Measurements from ENCODE around the gene TSPAN3.

DNA sequence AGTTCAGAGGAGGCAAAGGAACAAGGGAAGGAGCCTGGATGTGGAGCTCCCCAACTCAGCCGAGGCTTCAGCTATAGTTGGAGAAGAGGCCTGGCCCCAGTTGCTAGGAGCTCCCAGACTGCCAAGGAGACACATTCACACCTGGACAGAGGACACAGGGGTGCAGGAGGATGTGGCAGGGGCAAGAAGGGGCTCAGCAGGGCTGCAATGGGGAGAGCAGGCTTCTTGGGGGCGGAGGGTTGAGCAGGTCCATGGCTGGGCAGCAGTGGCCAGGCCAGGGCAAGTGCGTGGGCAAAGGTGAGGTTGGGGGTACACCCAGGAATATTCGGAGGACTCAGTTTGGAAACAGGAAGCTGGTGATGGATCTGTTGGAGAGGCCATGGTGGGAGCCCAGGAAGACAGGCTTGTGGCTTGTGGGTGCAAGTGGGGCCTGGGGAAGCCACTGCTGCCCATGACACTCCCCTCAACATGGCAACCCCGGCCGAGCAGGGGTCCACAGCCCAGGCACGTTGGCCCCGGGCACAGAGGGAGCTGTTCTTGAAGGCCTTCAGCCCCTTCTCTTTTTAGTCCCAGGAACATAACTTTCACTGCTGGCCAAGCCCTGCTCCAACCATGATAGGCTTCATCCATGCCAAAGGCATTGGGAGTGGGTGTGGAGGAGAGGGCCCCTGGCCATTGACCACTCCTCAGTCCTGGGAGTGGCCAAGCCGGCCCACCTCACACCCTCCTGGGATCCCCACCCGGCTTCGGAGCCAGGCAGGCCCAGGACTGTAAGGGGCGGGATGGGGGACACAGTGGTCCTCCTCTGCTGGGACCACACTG, 33.3 kb downstream of the TSPAN3 start:
- TF ChIP-seq RAD21 (IDR thresholded peaks at IDR 0.05; ENCODE audit: low read depth) (no peak), TAF1 (IDR thresholded peaks at IDR 0.05; ENCODE audit: low read depth) (no peak)
- TF ChIP-seq, protein P1, sequence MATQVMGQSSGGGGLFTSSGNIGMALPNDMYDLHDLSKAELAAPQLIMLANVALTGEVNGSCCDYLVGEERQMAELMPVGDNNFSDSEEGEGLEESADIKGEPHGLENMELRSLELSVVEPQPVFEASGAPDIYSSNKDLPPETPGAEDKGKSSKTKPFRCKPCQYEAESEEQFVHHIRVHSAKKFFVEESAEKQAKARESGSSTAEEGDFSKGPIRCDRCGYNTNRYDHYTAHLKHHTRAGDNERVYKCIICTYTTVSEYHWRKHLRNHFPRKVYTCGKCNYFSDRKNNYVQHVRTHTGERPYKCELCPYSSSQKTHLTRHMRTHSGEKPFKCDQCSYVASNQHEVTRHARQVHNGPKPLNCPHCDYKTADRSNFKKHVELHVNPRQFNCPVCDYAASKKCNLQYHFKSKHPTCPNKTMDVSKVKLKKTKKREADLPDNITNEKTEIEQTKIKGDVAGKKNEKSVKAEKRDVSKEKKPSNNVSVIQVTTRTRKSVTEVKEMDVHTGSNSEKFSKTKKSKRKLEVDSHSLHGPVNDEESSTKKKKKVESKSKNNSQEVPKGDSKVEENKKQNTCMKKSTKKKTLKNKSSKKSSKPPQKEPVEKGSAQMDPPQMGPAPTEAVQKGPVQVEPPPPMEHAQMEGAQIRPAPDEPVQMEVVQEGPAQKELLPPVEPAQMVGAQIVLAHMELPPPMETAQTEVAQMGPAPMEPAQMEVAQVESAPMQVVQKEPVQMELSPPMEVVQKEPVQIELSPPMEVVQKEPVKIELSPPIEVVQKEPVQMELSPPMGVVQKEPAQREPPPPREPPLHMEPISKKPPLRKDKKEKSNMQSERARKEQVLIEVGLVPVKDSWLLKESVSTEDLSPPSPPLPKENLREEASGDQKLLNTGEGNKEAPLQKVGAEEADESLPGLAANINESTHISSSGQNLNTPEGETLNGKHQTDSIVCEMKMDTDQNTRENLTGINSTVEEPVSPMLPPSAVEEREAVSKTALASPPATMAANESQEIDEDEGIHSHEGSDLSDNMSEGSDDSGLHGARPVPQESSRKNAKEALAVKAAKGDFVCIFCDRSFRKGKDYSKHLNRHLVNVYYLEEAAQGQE (IDR thresholded peaks at IDR 0.05; ENCODE audit: low read depth) = no peak
